Measurements from ENCODE around the gene DNAH9.
A peak's percentile ranks its signal among the peaks of the same experiment; 100 is the strongest.

DNAH9 gene

DNA sequence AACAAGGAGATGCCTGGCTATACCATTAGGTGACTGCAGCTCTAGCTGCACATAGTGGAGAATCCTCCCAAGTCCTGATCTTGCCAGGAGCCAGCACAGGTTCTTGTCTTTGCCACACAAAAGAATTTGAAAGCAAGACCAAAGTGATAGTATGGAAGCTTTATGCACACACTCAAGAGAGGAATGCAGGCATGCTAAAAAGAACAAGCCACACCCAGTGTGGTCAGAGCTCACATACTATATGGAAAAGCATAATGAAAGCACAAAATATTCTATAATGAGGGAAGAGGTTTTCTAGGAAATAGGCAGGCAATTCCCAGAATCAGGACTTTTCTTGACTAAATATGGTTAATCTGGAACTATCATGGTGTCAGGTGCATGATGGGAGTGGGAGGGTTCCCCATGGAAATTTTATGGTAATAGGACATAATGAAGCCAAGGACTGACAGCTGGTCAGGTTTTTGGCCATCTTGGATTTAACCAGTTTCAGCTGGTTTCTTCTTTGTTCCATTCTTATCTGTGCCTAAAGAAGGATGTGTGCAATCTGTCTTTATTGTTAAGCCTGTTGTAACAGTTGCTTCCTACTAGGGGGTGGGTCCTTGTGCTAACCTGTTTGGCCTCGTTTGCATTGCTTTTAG is 227.4 kb downstream of the DNAH9 start:
- no peak for DNase-seq

DNA sequence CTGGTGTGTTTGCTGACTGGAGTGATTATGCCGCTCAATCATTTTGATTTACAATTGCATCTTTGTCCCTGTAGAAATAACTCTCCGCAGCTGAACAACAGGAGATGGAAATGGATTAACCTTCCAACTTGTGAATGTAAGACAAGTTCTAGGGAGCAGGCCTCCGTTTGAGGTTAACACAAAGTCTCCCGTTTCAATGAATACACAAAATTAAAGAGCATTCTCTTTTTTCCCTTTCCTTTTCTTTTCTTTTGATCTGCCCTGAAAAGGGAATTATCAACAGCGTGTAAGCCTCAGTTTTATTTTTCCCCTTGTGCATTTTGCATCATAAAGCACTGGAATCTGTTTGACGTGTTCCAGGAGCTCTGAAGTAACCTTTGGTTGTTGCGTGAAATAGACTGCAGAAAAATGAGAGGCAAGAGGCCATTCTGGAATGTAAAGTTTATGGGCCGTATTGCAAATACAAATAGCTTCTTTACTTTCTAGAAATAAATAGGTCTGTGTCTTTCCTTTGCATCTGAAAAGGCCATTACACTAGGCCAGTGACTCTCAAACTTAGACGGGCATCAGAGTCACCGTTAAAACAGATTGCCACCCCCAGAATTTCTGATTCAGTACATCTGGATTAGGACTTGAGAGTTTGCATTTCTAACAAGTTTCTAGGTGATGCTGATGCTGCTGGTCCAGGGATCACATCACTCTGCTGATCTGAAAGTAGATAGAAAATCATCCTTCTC is 234.3 kb downstream of the DNAH9 start:
- DNase-seq, result no peak

DNA sequence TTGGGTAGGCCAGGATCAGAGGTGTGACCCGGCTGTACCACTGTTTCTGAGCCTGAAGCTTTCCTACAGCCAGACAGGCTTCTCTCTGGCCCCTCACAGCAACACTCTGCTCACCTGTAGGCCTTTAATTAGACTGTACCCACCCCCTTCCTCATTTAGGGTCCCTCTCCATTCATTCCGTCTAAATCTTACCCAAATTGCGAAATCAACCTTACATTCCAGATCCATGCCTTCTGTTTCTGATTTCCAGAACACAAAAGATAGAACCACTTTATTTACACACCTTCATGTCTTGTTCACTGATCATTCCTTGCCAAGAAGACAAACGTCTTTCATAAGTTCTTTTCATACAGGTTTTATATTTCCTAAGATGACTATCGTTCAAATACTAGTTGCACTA is 238.2 kb downstream of the DNAH9 start:
- no peak for DNase-seq

DNA sequence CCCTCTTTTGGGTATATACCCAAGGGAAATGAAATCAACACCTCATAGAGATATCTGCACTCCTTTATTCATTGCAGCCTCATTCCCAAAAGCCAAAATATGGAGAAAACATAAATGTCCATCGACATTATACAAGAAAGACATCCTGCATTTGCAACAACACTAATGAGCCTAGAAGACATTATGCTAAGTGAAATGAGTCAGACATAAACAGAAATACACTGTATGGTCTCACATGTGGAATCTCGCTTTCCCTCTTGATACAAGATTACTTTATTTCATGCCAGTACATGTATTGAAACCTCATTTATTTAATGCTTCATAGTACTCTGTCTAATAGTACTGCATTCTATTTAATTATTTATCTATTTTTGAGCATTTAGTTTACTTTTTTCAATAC is 241.8 kb downstream of the DNAH9 start:
- DNase-seq, result no peak

DNA sequence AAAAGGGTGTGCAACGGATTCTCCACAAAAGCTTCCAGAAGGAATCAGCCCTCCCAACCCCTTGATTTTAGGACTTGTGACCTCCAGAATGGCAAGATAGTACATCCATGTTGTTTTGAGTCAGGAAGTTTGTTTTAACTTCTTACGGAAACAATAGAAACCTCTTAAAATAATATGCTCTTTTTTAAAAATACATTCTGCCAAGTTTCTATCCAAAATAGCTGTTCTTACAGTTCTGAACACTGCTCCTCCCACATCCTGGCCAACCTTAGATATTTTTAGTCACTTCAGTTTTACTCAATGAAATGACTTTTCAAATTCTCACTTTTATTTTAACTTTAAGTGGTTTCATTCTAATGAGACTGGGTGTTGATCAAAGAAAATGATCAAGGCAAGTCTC is 242.6 kb downstream of the DNAH9 start:
- DNase-seq, result no peak

DNA sequence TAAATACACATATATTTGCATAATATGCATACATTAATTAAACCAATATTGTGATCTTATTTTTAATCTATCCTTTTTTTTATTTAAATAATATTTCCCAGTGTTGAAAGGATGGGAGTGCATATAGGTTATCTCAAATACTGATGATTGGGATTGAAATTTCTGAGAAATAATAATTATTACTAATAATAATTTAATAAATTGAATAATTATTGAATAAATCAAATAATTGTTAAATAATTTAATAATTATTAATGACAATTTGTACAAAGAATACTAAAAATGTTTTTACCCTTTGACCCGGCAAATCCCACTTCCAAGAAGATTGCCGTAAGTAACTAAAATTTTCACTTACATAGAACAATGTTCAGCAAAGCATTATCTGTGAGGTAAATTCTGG is 250.1 kb downstream of the DNAH9 start:
- DNase-seq, result no peak

DNA sequence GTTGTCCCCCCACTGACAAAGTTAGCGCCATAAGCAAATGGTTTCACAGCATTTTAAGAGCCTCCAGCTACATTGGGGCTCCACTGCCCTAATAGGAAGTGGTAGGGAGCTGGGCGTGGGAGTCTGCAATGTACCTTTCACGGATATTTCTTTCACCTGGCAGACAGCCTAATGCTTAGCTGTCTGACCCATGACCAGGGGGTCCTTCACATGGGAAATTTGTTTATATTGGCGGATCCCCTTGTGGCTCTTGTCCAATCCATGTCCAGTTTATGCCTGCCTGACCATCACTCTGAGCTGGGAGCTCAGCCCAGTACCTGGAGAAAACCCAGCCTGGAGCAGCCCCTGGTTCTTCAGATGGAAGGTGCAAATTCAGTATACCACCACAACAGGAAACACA is 254.0 kb downstream of the DNAH9 start:
- no peak for DNase-seq

DNA sequence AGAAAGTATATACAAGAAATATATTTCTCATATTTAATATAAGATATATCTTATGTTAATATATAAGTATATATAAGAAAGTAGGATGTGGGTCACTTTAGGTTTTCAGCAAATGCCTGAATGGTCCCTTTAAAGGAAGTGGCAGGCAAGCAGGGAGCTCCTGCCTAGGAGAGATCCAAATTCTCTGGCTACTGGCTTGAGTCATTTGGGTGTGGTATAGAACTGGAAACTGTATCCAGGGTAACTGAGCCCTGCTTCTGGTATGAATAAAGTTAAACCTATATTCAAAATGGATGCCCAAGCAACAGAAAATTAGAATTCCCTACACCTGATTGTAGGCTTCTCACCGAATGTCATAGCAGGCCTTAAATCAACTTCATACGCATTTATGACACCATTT is 254.6 kb downstream of the DNAH9 start:
- no peak for DNase-seq

DNA sequence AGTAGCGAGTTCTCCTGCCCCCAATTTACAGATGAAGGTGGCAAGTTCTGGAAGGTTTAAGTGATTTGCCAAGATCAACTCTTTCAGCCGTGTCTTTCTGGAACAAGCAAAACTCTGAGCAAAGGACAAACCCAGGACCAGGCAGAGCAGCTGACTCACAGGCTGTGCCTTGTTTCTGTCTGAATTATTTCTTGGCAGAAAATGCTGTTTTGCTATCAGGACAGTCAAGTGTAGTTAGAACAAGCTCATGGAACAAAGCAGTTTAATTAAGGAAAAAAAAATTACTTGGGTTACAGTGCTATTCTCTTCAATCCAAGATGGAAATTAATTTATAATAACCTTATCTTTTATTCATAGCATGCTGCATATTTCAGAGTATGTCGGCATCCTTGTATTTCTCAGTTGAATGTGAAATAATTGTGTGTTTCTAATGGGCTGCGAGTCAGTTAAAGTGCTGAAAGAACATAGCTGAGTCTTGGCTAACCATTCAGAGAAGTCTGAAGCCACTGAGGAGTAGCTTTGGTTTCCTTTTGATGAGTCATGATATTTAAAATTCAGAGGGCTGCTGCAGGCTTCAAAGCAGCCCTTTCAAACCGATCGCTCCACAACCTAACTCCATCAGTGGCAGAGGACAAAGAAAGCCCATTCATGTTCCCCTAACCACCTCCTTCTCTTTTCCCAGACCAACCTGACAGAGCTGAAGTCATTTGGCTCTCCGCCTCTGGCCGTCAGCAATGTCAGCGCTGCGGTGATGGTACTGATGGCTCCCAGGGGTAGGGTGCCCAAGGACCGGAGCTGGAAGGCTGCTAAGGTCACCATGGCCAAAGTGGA is 255.3 kb downstream of the DNAH9 start:
- DNase-seq, result peak in 40 of 51 donors; percentile 3 to 80 (median 38)

DNA sequence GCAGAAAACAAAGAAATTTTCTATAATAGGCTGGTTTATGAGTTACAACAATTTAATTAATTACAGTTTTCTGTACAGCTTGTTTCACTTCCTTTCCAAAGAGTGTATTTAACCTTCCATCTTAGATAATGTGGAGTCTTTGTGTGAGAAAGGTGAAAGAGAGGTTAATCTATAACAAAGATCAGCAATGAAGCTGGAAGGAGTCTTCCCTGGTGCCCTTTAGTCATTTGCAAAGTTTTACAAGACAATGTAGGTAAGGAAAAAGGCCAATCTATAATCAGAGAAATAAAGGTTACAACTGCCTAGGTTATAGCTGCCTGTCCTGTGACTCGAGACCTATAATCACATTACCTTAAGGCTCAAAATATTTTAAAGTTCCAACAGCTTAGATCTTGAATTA is 257.0 kb downstream of the DNAH9 start:
- DNase-seq, result no peak

DNA sequence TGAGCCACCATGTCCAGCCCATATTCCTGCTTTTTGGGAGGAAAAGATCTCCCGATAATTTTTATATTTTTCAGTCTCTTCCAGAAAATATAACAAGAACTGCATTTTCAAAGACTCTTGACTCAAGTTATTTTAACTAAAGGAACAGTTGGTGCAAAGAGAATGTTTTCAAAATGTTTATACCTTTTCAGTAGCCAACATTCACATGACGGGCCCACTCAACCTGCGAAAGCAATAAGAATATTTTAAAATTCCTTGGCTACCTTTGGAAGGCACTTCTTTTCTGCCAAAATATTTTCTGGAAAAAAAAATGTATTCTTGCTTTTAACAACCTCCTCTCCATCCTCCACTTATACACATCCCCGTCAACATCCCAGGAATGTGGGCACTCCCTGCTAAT is 258.7 kb downstream of the DNAH9 start:
- no peak for DNase-seq

DNA sequence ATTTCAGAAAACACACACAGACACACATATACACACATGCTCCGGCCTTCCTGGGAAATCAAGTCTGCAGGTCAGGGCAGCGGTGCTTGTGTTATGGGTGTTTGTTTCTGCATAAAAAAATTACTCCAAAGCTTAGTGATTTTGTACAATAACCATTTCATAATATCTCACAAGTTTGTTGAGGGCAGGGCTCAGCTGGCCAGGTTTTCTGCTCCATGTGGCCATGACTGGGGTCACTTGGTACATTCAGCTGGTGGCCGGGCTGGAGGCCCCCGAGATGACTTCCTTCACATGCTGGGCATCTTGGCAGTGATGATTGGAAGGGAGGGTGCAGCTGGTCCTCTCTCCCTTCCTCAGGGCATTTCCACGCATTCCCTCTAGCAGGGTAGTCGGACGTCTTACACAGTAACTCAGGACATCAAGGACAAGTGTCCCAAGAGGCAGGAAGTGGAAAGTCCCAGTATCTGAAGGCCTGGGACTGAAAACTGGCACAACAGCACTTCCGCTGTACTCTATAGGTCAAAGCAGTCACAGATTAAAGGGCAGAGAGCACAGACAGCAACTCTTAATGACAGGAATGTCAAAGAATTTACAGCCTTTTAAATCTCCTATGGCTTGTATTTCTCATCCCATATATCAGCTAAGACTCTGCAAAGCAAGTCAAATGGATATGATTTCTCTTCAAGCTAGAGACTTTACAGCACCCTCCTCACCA is 271.6 kb downstream of the DNAH9 start:
- DNase-seq, result no peak

DNA sequence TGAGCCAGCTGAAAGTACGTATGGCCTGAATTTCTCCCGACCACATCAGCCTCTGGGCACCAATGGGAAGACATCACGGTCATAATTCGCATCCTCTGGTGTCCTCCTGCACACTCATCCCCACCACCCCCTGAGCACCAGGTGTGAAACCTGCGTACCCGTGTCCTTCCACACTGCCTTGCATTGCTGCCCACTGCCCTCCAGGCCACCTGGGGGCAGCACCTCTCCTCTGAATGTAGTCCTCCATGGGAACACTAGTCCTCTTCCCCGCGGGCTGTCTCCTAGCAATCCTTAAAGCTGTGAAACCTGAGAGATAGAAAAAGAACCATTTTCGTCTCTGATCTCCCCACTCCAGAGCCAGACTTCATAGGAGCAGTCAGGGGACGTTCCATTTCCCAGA is 273.5 kb downstream of the DNAH9 start:
- no peak for DNase-seq

DNA sequence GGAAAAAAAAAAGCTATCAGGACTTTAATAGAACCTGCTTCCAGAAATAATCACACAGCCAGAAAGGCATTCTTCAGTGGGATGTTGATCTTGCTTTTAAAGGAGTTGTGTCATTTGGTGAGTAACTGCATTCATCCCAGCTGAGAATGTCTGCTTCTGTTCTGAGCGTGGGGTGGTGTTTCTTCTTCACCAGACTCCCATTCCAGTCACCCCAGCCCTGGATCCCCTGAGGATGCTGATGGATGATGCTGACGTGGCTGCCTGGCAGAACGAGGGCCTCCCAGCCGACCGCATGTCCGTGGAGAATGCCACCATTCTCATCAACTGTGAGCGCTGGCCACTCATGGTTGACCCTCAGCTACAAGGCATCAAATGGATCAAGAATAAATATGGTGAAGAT is 276.5 kb downstream of the DNAH9 start:
- peak in 1 of 51 donors; percentile 5 for DNase-seq

DNA sequence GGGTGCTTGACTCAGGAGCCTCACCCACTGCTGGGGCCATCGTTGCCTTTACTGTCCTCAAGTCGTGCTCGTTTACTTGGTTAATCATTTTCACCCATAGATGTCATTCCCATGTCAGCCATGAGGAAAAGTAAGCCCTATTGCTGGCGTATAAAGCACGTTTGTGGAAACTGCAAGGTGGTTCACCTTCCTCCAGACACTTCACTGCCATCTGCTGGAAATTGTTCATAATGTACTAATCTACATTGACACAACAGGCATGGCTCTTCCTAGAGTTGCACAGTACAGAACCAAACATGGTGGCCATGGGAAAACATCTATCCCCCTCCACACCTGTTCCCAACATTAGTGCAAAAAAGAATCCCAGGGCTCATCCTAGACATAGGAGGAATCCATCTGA is 282.4 kb downstream of the DNAH9 start:
- DNase-seq, result peak in 3 of 51 donors; percentile 3 to 23 (median 3)

DNA sequence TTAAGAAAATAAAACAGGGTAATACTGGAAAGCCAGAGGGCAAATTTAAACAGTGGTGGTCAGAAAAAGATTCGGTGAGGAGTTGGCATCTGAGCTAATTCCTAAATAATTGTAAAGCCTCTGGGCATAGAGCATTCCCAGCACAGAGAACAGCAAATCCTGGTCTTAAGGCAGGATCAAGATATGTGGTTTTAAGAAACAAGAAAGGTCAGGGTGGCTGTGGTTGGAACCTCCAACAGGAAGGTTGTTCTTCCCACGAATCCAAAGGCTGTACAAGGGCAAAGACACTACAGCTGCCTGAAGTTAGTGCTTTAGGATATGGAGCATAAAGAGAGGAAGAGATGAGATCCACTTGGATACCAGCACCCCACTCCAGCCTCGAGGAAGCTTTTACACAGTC is 284.4 kb downstream of the DNAH9 start:
- DNase-seq, result no peak

DNA sequence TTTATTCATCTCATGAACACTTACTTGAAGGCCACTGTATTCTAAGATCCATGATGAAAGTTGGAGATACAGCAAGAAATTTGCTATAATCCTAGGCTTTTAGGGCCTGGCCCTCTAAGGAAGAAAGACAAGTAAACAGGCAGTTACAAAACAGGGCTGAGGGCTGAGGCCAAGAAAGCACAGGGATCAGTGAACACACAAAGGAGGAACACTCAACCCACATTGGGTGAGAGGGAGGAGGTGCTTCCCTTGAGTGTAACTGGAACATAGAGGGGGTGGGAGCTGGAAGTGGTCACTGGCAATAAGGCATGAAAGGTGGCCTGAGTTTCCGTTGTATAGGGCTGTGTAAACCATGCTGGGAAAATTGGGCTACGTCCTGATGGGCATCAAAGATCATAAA is 286.8 kb downstream of the DNAH9 start:
- DNase-seq, result peak in 4 of 51 donors; percentile 13 to 29 (median 16)

DNA sequence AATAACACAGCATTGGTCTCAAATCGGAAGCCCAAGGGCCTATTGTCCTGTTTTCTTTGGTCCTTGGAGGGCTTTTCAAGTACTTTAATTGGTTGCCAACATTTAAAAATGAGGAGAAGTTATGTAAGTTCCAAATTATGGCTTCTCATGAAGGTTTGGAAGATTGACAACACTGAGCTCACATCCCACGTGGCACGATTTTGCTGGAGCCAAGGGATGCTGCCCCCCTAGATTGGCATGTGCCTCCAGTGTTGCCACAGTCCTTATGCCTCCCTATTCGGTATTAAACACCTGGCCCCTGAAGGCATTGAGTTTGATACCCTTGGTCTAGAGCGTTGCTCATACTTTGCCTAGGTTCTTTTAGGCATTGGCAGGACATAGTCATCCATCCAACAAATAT is 291.0 kb downstream of the DNAH9 start:
- DNase-seq, result peak in 6 of 51 donors; percentile 3 to 14 (median 7)

DNA sequence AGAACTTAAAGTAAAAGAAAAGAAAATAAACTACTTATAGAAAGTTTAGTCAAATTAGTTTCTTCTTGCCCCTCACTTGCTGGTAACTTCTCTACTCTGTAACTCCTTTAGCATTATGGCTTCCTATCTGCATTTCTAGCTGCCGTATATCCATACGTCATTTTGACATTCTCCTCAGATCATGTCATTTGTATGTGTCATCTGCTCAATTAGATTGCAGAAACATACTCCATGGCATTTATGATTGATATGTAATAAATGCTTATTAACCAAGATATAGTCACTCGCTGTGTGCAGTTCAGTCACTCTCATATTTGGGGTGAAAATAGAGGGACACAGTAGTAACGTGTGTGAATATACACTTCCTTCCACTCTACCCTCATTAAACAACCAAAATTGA is 295.6 kb downstream of the DNAH9 start:
- DNase-seq, result no peak

DNA sequence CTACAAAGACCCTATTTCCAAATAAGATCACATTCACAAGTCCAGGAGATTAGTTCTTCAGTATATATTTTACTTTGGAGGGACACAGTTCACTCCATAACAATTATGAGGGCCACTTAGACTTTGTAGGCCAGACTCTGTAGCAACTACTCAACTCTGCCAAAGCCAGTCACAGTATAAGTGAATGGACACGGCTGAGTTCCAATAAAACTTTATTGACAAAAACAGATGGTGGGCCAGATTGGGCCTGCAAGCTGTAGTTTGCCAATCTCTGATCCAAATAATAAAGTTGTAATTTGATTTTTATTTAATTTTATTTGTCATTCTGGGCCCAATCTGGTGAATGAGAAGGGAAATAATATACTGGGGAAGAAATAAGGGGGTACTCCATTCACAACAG is 297.9 kb downstream of the DNAH9 start:
- no peak for DNase-seq

DNA sequence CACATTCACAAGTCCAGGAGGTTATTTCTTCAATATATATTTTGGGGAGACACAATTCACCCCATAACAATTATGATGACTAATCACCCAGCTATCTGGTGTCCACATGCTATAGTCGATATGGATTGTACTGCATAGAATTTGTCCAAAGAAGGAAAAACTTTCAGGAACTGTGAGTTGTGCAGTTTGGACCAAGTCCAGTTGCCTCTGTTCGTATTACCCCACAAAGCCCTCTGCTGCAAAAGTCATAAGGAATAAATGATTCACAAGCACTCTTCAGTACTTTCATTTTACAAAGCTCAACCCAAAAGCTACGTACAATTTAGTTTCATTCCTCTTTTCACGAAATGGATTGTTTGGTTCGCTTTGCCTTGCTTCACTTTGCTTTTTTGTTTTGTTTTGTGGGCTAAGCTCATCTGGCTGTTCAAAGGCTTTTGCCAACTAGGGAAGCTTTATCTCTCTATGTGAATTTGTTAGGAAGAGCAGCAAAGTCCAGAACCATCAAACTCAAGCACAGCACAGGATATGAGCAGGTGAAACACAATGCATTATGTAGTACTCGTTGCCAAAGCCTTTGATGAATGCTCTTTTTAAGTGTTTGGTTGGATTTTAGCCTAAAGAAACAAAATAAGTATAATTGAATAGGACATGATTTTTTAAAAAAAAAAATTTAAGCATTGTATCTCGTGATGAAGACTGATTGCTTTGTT is 300.4 kb downstream of the DNAH9 start:
- no peak for DNase-seq
